CD1c-positive myeloid dendritic cell (primary cell): Measurements from ENCODE around the gene CMTM4.
A peak's percentile ranks its signal among the peaks of the same experiment; 100 is the strongest.
"Not testable (repeated sequence)": the region's sequence is repeated elsewhere in the genome, so short reads cannot be mapped to it uniquely, and the experiment has no call there.

Source experiments
- DNase-seq: peaks from one replicate; pipeline ENCODE4 v3.0.0-alpha.2; 2016; ENCODE audit errors: extremely low spot score

The CMTM4 gene

GRCh38 chr16:66705790-66706505, 9.4 kb upstream of the CMTM4 start:
- no peak for DNase-seq

DNA sequence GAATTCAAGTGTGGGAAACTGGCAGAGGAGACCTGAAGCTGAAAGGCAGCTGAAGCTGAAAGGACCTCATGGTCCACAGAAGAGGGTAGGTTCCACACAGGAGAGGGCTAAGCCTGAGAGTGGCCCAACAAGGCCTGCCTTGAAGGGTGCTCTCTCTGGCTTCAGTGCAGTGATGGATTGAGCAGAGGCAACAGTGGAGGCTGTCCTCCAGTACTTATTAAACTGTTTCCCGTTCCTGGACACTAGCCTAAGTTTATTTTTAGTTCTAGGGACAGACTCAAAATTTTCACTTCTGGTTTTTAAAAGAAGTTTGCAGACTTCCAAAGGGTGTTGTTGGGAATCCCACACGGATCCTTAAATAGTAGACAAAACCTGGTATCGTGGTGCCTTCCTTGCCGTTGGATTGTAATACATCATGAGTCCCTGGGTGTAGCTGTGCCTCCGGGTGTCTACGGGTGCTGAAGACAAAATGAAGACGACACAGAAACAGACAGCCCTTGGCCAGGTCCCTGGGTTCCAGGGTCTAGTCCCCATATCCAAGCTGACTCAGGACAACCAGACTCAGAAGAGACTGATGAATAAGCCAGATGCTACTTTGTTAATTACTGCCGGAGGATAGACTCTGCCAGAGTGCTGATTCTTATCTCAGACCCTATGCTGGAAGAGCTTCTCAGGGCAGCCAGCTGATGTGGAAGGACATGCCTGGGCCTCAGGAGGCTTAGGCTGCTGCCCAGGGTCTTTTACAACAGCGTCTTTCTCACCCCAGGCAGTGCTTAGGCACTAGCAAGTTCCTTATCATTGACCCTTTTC, 7.1 kb upstream of the CMTM4 start:
- peak; percentile 24 for DNase-seq

DNA sequence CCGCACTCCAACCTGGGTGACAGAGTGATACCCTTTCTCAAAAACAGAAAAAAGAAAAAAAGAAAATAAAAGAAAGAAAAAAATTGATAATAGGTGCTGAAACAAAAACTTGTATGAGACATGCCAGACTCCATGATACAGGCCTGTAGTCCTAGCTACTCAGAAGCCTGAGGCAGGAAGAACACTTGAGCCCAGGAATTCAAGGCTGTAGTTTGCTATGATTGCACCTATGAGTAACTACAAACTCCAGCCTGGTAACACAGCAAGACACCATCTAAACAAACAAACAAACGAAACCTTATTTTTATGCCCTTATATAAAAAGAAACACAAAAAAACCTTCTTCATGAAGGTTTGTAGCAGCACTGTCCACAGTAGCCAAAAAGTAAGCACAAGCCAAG, 5.0 kb upstream of the CMTM4 start:
- DNase-seq = no peak

DNA sequence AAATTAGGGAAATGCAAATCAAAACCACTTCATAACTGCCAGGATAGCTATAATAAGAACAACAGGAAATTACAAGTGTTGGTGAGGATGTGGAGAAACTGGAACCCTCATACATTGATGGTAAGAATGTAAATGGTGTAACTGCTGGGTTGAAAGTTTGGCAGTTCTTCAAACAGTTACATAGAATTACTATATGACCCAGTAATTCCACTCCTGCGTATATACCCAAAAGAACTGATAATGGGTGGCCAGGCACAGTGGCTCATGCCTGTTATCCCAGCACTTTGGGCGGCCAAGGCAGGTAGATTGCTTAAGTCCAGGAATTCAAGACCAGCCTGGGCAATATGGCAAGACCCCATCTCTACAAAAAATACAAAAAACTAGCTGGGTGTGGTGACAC, 4.5 kb upstream of the CMTM4 start:
- no peak for DNase-seq

DNA sequence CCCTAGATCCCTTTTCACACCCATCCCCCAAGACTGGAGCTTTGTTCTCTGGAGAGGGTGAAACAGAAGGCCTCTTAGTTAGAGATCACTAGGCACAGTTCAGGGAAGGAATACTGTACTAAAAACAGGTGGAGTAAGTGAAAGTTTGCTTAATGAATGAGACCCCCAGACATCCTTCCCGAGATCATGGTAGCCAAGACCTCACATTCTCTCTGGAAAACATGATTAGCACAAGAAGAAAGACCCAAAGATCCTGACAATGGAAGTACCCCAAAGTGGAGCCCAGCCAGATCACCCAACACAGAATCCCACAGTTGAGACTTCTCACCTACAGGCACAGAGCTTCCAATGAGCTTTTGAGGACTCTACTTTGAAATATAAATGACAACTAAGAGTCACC, 3.4 kb upstream of the CMTM4 start:
- DNase-seq = no peak

DNA sequence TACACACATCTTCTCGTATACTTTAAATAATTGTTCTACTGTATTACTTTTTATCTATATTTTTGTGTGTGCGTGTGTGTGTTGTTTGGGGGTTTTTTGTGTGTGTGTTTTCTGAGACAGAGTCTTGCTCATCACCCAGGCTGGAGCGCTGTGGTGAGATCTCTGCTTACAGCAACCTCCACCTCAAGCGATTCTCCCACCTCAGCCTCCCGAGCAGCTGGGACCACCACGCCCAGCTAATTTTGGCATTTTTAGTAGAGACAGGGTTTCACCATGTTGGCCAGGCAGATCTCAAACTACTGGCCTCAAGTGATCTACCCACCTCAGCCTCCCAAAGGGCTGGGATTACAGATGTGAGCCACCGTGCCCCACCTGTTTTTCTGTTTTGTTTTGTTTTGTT, 1.5 kb upstream of the CMTM4 start:
- no peak for DNase-seq

GRCh38 chr16:66695935-66696668, 441 bp downstream of the CMTM4 start:
- no peak for DNase-seq

DNA sequence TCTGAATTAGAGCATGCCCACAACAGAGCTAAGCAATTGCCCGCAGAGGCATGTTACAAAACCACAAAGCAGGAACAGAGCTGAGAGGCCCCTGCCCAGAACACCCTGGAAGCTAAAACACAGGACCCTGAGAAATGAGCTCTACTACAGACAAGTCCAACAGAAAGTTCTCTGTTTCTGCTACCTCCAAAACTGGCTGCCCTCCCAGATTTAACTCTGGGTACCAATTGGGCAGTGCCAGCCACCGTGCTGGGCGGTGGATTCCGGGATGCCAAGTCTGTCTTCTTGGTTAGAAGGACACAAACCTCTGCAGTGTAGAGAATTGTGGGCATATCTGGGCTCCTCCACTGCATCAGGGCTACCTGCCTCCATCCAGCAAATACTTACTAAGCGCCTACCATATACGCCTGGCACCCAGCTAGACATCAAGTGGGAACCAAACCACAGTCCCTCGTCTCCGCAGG, 1.0 kb downstream of the CMTM4 start:
- DNase-seq = peak; percentile 20

- peak; percentile 54 for DNase-seq
Measured at GRCh38 chr16:66693149-66693548, 3.4 kb downstream of the CMTM4 start.

GRCh38 chr16:66692341-66692740, 4.2 kb downstream of the CMTM4 start:
- no peak for DNase-seq

DNA sequence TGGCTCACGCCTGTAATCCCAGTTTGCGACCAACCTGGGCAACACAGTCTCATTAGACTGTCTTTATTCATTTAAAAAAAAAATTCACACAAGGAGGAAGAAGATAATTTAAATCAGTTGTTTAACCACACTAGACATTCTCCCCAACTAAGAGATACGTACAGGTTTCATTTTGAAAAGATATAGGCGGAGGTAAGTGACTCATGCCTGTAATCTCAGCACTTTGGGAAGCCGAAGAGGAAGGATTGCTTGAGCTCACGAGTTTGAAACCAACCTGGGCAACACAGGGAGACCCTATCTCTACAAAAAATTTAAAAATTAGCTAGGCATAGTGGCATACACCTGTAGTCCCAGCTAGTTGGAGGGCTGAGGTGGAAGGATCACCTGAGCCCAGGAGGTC, 5.3 kb downstream of the CMTM4 start:
- DNase-seq = no peak

DNA sequence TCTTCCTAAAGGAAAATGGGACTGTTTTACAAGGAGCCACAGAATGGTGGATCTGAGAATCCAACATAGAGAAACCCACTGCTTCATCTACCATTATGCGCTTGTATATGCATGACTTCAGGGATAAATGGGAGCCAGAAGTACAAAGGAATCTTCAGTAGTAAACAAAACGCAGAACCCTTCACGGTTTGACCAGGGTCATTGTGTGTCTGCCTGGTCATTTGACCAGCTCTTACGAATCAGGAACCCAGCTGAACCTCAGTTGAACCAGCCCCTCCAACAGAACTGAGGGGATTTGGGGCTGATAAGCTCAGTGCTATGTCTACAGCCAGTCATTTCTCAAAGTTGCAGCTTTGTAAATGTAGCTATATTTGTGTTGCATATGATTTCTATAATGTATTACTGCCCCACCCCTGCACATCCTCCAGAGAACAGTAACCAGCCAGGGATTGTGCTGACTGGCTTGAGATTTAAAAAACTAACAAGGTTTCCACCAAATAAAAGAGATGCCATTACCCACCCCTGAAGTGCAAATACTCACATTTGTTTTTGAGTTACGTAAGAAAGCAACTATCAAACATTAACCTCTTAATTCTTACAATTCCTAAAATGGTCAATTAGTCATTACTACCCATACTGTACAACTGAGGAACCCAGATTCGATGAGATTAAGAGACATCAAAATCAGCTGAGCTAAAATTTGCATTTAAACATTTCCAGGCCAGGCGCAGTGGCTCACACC, 6.3 kb downstream of the CMTM4 start:
- no peak for DNase-seq

GRCh38 chr16:66689282-66689681, 7.3 kb downstream of the CMTM4 start:
- DNase-seq = no peak

DNA sequence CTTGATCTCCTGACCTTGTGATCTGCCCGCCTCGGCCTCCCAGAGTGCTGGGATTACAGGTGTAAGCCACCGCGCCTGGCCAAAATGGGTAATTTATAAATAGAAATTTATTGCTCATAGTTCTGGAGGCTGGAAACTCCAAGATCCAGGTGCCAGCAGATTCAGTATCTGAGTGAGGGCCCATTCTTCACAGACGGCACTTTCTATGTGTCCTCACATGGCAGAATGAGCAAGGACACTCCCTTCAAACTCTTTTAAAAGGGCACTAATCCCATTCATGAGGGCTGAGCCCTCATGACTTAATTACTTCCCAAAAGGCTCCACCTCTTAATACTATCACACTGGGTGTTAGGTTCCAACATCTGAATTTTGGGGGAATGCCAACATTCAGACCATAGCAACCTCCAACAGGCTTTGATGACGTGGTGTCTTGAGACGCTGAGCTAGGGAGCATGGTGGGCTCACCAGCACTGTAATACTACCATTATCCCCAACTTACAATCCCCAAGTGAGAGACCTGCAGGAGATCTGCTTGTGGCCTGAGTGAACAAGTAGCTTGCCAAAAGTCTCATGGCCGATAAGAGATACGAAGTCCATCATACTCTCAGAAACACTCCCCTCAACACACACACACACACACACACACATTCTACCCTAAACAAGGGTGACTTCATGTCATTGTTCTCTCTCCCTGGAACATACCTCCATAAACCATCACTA, 8.5 kb downstream of the CMTM4 start:
- DNase-seq = no peak

DNA sequence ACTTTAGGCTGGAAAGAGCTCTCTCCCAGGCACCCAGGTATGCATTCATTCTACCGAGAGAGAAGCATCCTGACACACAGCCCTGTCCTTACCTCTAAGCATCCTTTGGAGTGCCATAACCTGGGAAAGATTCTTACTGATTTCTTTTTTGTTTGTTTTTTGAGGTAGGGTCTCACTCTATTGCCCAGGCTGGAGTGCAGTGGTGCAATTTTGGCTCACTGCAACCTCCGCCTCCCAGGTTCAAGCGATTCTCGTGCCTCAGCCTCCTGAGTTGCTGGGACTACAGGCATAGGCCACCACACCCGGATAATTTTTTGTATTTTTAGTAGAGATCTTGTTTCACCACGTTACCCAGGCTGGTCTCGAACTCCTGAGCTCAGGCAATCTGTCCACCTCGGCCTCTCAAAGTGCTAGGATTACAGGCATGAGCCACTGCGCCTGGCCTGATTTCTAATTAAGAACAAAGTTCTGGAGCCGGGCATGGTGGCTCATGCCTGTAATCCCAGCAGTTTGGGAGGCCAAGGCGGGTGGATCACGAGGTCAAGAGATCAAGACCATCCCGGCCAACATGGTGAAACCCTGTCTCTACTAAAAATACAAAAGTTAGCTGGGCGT, 10.9 kb downstream of the CMTM4 start:
- not testable (repeated sequence) for DNase-seq

- DNase-seq = no peak
Measured at GRCh38 chr16:66682271-66682670, 14.3 kb downstream of the CMTM4 start.

GRCh38 chr16:66681676-66682075, 14.9 kb downstream of the CMTM4 start:
- DNase-seq = no peak

DNA sequence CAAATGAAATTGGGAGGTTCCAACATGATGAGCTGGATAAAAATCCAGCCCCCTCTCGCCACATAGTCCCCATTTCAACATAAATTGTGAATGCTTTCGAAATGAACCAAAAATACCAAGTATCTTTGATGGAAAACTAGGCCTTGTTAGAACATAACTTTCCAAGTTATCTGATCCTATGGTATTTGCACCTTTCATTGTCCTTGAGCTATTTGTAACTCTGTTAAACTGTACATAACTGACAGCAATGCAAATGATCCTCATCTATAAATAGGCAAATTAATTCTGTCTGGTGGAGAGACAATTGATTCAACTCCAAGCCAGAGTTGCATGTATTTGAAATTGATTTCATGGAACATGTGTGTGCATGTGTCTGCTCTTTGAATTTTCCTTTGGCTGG, 18.2 kb downstream of the CMTM4 start:
- no peak for DNase-seq

- DNase-seq = no peak
Measured at GRCh38 chr16:66677836-66678235, 18.7 kb downstream of the CMTM4 start.

DNA sequence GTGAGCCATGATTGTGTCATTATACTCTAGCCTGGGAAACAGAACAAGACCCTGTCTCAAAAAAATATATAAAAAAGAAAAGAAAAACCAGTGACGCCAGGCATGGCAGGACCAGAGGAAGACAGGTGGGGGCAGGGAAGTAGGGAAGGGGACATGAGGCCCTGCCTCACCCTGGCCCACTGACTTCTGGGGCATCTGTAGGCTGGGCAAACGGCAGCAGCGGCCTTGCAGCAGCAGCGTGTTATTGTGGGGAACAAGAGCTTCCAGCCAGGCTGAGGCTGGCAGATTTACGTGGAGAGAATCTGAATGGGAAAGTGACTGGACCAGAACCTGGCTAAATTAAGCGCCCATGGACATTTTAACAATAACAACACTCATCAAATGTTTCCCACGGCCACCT, 19.4 kb downstream of the CMTM4 start:
- no peak for DNase-seq

DNA sequence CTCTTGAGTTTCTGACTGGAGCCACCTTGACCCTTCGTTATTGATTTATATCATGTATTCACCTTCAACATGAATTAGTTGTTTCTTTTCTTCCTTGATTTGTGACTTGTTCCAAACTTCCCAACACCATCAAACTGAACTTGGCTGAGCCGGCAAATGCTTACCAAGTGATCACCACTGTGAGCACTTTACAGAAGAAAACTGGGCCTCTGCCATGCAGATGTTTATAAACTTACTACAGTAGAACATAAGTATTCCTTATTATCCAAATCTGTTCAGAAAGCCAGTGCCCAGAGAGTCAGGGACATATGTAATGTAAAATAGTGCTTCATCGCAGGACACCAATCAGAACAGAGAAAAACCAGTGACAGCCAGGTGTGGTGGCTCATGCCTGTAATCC, 19.9 kb downstream of the CMTM4 start:
- DNase-seq = no peak
